Measurements from ENCODE around the gene GRIK4. TPM values are rescaled to one million over a fixed set of nuclear protein-coding genes. Genes with fewer than 3 reads are reported as not detected.

The GRIK4 gene
- total RNA-seq, 1 donor from 2014 or later = 2.2 TPM

DNA sequence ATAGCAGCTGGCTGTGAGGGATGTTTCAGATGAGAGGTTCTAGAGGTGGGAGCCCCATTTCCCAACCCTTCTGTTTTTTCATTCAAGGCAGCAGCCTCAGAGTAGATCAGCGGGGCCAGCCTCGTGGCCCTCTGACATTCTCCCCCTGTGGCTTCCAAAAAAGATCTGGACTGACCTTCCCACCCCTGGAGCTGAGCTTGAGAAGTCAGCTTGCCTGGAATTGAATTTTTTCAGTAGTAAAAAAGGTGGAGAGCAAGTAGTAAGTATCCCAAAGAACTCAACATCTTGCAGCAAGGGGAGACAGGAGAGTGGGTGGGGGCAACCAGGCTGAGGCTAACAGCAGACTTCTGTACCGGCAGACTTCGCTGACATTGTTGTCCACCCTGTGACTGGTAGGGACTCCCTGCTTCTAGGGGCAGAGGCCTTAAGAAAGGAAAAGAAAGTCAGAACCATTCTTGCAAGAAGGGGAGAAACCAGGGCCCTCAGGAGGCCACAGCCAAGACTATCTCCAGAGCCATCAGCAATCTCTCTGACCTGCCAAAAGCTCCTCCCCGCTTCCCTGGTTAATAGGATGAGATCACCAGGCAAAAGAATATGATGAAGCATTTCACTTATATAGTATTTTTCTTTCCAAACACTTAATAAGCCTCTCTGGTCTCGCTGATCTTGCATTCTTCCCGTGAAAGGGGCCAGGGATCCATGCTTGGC, 2.0 kb upstream of the GRIK4 start:
- no peak for DNase-seq (ENCODE audit: low read depth)

GRCh38 chr11:120510406-120511115, 987 bp upstream of the GRIK4 start:
- FAIRE-seq (no peak), DNase-seq (ENCODE audit: low read depth) (no peak)
- Mint-ChIP-seq H3K4me3 (ENCODE audit: unreplicated experiment) (peak overlapping the region; percentile 71), H3K4me1 (ENCODE audit: low read depth, unreplicated experiment) (no peaks in the 10 kb centered on the region), H3K27me3 (ENCODE audit: low read depth, unreplicated experiment) (peaks cover 54% of the 10 kb centered on the region), H3K9me3 (ENCODE audit: unreplicated experiment) (no peaks in the 10 kb centered on the region), H3K36me3 (ENCODE audit: low read depth, unreplicated experiment) (no peaks in the 10 kb centered on the region), H3K27ac (ENCODE audit: unreplicated experiment) (no peak overlapping the region)
- Histone ChIP-seq H3K27me3 (ENCODE audit: insufficient read depth, low read length) (peaks cover 20% of the 10 kb centered on the region), H3K79me2 (ENCODE audit: insufficient read depth, low read length) (no peaks in the 10 kb centered on the region), H3K36me3 (ENCODE audit: insufficient read depth, low read length) (no peaks in the 10 kb centered on the region), H3K9me3 (ENCODE audit: insufficient read depth, low read depth, low read length) (no peaks in the 10 kb centered on the region), H3K27ac (ENCODE audit: low read depth, low read length) (no peak overlapping the region), H2AFZ (ENCODE audit: low read depth, low read length) (no peak overlapping the region), H3K4me3 (ENCODE audit: insufficient read depth, low read depth, low read length) (no peak overlapping the region), H3K4me1 (ENCODE audit: insufficient read depth, low read length) (no peaks in the 10 kb centered on the region), H3K9ac (ENCODE audit: low read length) (no peak overlapping the region), H3K4me2 (ENCODE audit: low read length) (peak overlapping the region; percentile 80), H4K20me1 (ENCODE audit: insufficient read depth, low read length) (no peaks in the 10 kb centered on the region)
- TF ChIP-seq, protein P1, sequence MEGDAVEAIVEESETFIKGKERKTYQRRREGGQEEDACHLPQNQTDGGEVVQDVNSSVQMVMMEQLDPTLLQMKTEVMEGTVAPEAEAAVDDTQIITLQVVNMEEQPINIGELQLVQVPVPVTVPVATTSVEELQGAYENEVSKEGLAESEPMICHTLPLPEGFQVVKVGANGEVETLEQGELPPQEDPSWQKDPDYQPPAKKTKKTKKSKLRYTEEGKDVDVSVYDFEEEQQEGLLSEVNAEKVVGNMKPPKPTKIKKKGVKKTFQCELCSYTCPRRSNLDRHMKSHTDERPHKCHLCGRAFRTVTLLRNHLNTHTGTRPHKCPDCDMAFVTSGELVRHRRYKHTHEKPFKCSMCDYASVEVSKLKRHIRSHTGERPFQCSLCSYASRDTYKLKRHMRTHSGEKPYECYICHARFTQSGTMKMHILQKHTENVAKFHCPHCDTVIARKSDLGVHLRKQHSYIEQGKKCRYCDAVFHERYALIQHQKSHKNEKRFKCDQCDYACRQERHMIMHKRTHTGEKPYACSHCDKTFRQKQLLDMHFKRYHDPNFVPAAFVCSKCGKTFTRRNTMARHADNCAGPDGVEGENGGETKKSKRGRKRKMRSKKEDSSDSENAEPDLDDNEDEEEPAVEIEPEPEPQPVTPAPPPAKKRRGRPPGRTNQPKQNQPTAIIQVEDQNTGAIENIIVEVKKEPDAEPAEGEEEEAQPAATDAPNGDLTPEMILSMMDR (IDR thresholded peaks at IDR 0.05; ENCODE audit: insufficient read depth, low read depth, low read length) = no peak
- TF ChIP-seq EZH2 (IDR thresholded peaks at IDR 0.05; ENCODE audit: insufficient read depth, low read length) = no peak

More for the DNA sequence above, 2.0 kb upstream of the GRIK4 start:
- Histone ChIP-seq H3K27me3 (ENCODE audit: insufficient read depth, low read length) (peaks cover 19% of the 10 kb centered on the region), H3K36me3 (ENCODE audit: insufficient read depth, low read length) (no peaks in the 10 kb centered on the region), H3K27ac (ENCODE audit: low read depth, low read length) (no peak overlapping the region), H3K9ac (ENCODE audit: low read length) (no peak overlapping the region), H3K79me2 (ENCODE audit: insufficient read depth, low read length) (no peaks in the 10 kb centered on the region), H2AFZ (ENCODE audit: low read depth, low read length) (no peak overlapping the region), H4K20me1 (ENCODE audit: insufficient read depth, low read length) (no peaks in the 10 kb centered on the region), H3K4me3 (ENCODE audit: insufficient read depth, low read depth, low read length) (no peak overlapping the region), H3K9me3 (ENCODE audit: insufficient read depth, low read depth, low read length) (no peaks in the 10 kb centered on the region), H3K4me1 (ENCODE audit: insufficient read depth, low read length) (no peaks in the 10 kb centered on the region), H3K4me2 (ENCODE audit: low read length) (no peak overlapping the region)
- TF ChIP-seq EZH2 (IDR thresholded peaks at IDR 0.05; ENCODE audit: insufficient read depth, low read length) = no peak
- TF ChIP-seq, protein P1 (IDR thresholded peaks at IDR 0.05; ENCODE audit: insufficient read depth, low read depth, low read length) = no peak
- Mint-ChIP-seq H3K9me3 (ENCODE audit: unreplicated experiment) (no peaks in the 10 kb centered on the region), H3K27ac (ENCODE audit: unreplicated experiment) (peak overlapping the region; percentile 80), H3K27me3 (ENCODE audit: low read depth, unreplicated experiment) (peaks cover 47% of the 10 kb centered on the region), H3K4me1 (ENCODE audit: low read depth, unreplicated experiment) (no peaks in the 10 kb centered on the region), H3K36me3 (ENCODE audit: low read depth, unreplicated experiment) (peaks cover 1% of the 10 kb centered on the region), H3K4me3 (ENCODE audit: unreplicated experiment) (peak overlapping the region; percentile 54)
- FAIRE-seq = no peak
